DOHH2 (cell line): ENCODE measurements around the gene PHACTR2.

ENCODE experiments used
- H3F3A ChIP-seq: fragments of 200-600 bp; sonication (generic), shearing (Covaris generic); 2 replicates; pipeline ENCODE4 v1.6.0; 2016; ENCODE audit warnings: antibody characterized with exemption, mild to moderate bottlenecking; ENCODE audit not compliant: control insufficient read depth, insufficient read depth
- H3K27ac ChIP-seq: fragments of 200-600 bp; sonication (generic); 2 replicates; pipeline ENCODE4 v1.5.1; 2014; ENCODE audit warnings: low read depth, mild to moderate bottlenecking, low read length, moderate library complexity
- H3K27me3 ChIP-seq: fragments of 200-600 bp; sonication (generic); 2 replicates; pipeline ENCODE4 v1.6.1; 2014; ENCODE audit warnings: mild to moderate bottlenecking, low read length, mixed read lengths; ENCODE audit not compliant: control insufficient read depth
- H3K36me3 ChIP-seq: fragments of 200-600 bp; sonication (generic); 2 replicates; pipeline ENCODE4 v1.6.1; 2014; ENCODE audit warnings: mild to moderate bottlenecking, low read length, moderate library complexity, mixed read lengths; ENCODE audit not compliant: control insufficient read depth
- H3K4me1 ChIP-seq: fragments of 200-600 bp; sonication (generic); 2 replicates; pipeline ENCODE4 v1.6.1; 2014; ENCODE audit warnings: mild to moderate bottlenecking, low read length, mixed read lengths; ENCODE audit not compliant: control insufficient read depth
- H3K4me2 ChIP-seq: fragments of 200-600 bp; sonication (generic); 2 replicates; pipeline ENCODE4 v1.6.0; 2014; ENCODE audit warnings: mild to moderate bottlenecking, low read length, moderate library complexity
- H3K4me3 ChIP-seq: fragments of 200-600 bp; sonication (generic); 2 replicates; pipeline ENCODE4 v1.5.1; 2014; ENCODE audit warnings: mild to moderate bottlenecking, low read length, mixed read lengths
- H3K79me2 ChIP-seq: fragments of 200-600 bp; sonication (generic); 2 replicates; pipeline ENCODE4 v1.6.1; 2014; ENCODE audit warnings: mild to moderate bottlenecking, low read length, mixed read lengths; ENCODE audit not compliant: control insufficient read depth
- H3K9me2 ChIP-seq: fragments of 200-600 bp; sonication (generic); replicated peaks from 2 replicates; pipeline ENCODE4 v1.6.1; 2014; ENCODE audit warnings: mild to moderate bottlenecking, low read length, mixed read lengths; ENCODE audit not compliant: control insufficient read depth
- H3K9me3 ChIP-seq: fragments of 200-600 bp; sonication (generic); 2 replicates; pipeline ENCODE4 v1.6.1; 2014; ENCODE audit warnings: antibody characterized with exemption, low read length, mixed read lengths; ENCODE audit not compliant: control insufficient read depth, insufficient read depth
- H4K20me1 ChIP-seq: fragments of 200-600 bp; sonication (generic); 2 replicates; pipeline ENCODE4 v1.6.0; 2014; ENCODE audit warnings: low read depth, mild to moderate bottlenecking, antibody characterized with exemption, low read length, moderate library complexity; ENCODE audit not compliant: control insufficient read depth, insufficient read depth
- CTCF ChIP-seq: fragments of 200-600 bp; sonication (generic); IDR thresholded peaks from one replicate; pipeline ENCODE4 v1.5.1; 2014; ENCODE audit warnings: antibody characterized with exemption, mild to moderate bottlenecking, low read depth, low read length; ENCODE audit not compliant: poor library complexity, severe bottlenecking
- EZH2phosphoT487 ChIP-seq: fragments of 200-600 bp; sonication (generic); IDR thresholded peaks from 2 replicates; pipeline ENCODE4 v1.6.1; 2017; ENCODE audit warnings: borderline replicate concordance, mild to moderate bottlenecking, antibody characterized with exemption, low read length, moderate library complexity, mixed read lengths

The PHACTR2 gene

GRCh38 chr6:143757346-143757832 is 79.6 kb downstream of the PHACTR2 start:
- H3K27ac ChIP-seq, result no peak overlapping the region
- H3K36me3 ChIP-seq, result no peaks in the 10 kb centered on the region
- H3K9me3 ChIP-seq, result no peaks in the 10 kb centered on the region
- H3K4me1 ChIP-seq, result no peaks in the 10 kb centered on the region
- no peak overlapping the region for H3K4me3 ChIP-seq
- no peaks in the 10 kb centered on the region for H4K20me1 ChIP-seq
- H3F3A ChIP-seq, result no peaks in the 10 kb centered on the region
- TF ChIP-seq CTCF (no peak), EZH2phosphoT487 (no peak)
- no peaks in the 10 kb centered on the region for H3K9me2 ChIP-seq
- no peaks in the 10 kb centered on the region for H3K79me2 ChIP-seq
- H3K4me2 ChIP-seq, result no peak overlapping the region
- H3K27me3 ChIP-seq, result no peaks in the 10 kb centered on the region

- no peaks in the 10 kb centered on the region for H3K79me2 ChIP-seq
- H3K4me3 ChIP-seq, result no peak overlapping the region
- no peak overlapping the region for H3K27ac ChIP-seq
- no peaks in the 10 kb centered on the region for H3K9me2 ChIP-seq
- no peaks in the 10 kb centered on the region for H3K4me1 ChIP-seq
- no peaks in the 10 kb centered on the region for H3K9me3 ChIP-seq
- no peaks in the 10 kb centered on the region for H4K20me1 ChIP-seq
- no peaks in the 10 kb centered on the region for H3K27me3 ChIP-seq
- H3F3A ChIP-seq, result no peaks in the 10 kb centered on the region
- no peak overlapping the region for H3K4me2 ChIP-seq
- TF ChIP-seq CTCF (no peak), EZH2phosphoT487 (no peak)
- no peaks in the 10 kb centered on the region for H3K36me3 ChIP-seq
Observed at GRCh38 chr6:143758551-143758950, 80.8 kb downstream of the PHACTR2 start.

GRCh38 chr6:143759666-143760065 is 81.9 kb downstream of the PHACTR2 start:
- Histone ChIP-seq H3K27ac (no peak overlapping the region), H3F3A (no peaks in the 10 kb centered on the region), H3K27me3 (no peaks in the 10 kb centered on the region), H3K9me2 (no peaks in the 10 kb centered on the region), H3K4me3 (no peak overlapping the region), H3K9me3 (no peaks in the 10 kb centered on the region), H3K4me1 (no peaks in the 10 kb centered on the region), H4K20me1 (no peaks in the 10 kb centered on the region), H3K4me2 (no peak overlapping the region), H3K79me2 (no peaks in the 10 kb centered on the region), H3K36me3 (no peaks in the 10 kb centered on the region)
- TF ChIP-seq EZH2phosphoT487, result no peak
- TF ChIP-seq CTCF, result no peak
